HG02798 (cell line): Measurements from ENCODE around the gene EEF1AKMT2.
"Not testable (repeated sequence)": the region's sequence is repeated elsewhere in the genome, so short reads cannot be mapped to it uniquely, and the experiment has no call there.

Experiments used
- ATAC-seq: cut with Tn5 transposase; IDR thresholded peaks from one replicate; pipeline ENCODE4 v1.9.1; 2021; ENCODE audit warnings: mild to moderate bottlenecking; ENCODE audit not compliant: unreplicated experiment, poor library complexity

EEF1AKMT2 gene

GRCh38 chr10:124756156-124756903 is 35.4 kb downstream of the EEF1AKMT2 start:
- no peak for ATAC-seq

DNA sequence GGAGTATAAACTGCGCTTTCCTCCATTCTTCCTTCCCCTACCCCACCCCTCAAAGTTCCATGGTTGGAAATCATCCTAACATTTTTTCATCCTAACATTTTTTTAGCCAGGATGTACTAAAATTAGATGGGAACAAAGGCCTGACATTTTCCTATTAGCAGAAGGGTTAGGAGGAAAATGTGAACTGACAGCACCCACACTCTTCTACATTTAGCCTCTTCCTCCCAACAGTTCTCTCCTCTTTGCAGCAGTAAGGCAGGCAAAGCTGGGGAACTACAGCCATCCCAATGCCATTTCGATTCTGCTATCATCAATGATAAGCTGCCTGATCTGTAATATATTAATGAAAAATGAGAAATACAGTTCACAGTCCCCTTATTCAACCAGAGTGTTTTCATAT is 36.1 kb downstream of the EEF1AKMT2 start:
- ATAC-seq, result no peak

DNA sequence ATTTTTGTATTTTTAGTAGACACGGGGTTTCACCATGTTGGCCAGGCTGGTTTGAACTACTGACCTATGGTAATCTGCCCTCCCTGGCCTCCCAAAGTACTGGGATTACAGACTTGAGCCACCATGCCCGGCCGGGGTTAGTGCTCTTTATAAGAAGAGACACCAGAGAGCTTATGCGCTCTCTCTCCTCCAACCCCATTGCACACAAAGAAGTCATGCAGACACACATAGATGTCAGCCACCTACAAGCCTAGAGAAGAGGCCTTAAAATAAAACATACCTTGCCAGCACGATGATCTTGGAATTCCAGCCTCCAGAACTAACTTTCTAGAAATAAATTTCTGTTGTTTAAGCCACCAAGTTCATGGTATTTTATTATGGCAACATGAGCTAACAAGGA is 37.5 kb downstream of the EEF1AKMT2 start:
- ATAC-seq, result no peak

DNA sequence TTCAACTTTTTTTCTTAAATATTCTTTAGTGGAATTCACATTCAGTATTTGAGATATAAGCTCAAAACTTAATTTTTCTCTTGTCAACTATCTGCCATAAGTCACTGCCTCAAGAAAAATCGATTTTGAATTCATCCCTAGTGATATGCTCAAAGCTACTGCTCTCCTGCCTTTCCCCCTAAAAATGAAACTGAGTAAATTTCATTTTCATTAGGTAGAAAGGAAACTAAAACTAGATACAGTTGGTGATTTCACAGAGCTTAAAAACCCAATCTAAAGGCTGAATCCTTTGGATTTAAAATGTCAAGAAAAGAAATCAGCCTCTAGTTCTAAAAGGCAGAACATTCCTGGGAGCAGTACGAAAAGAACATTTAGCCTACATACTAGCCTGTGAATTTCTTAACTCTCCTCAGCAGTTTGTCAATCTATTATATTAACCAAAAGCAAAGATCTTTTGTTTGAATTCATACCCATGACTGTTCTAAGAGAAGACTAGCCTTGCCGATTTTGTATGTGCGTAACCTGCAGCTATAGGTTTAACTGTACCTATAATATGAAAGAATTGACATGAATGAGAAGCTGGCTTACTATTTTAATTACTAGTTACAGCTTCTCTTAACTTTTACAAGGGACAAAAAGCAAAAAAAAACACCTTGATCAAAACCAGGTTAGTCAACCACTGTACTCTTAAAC is 42.6 kb downstream of the EEF1AKMT2 start:
- no peak for ATAC-seq

DNA sequence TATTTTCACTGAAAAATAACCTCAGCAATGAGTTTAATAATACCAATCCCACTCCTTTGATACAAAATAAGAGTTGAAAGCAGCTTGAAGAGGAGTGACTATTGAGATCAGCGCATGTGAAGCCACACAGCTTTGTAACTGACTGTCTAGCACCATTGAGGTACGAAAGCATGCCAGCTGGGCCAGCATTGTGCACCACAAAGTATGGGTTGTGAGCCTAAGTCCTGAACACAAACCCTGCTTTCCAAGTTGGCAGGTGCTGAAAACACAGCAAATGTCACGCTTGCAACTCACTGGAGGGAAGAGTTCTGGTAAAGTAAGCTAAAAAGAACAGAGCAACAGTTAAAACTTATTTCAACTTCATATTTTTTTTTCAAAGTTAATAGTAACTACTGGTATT is 43.5 kb downstream of the EEF1AKMT2 start:
- ATAC-seq, result no peak

DNA sequence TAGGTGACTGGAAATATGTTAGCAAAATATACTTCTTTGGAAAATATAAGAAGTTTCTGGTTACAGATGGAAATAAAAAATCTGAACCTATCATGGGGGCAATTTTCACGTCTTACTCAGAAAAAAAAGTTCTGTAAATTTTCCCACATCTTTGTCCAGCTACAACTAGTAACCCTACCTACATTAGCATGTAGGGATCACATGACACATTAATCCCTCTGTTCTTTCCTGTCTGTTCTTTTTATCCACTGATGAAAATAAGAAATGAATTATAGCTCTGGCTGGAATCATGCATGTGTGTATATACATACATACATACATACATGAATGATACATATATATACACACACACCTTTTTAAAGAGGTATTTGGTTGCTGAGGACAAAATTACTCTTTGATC is 43.9 kb downstream of the EEF1AKMT2 start:
- ATAC-seq, result no peak

- no peak for ATAC-seq
These were observed 44.7 kb downstream of the EEF1AKMT2 start for GRCh38 chr10:124746992-124747391.

DNA sequence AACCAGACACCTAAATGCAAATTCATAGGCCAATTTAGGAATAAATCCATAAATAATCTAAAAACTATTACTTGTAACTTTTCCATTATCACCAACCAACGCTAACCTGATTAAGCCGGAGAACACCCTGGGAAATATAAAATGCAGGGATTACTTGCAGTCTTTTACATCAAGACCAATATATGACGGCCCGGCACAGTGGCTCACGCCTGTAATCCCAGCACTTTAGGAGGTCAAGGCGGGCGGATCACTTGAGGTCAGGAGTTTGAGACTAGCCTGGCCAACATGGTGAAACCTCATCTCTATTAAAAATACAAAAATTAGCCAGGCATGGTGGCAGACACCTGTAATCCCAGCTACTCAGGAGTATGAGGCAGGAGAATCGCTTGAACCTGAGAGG is 45.2 kb downstream of the EEF1AKMT2 start:
- ATAC-seq, result not testable (repeated sequence)

DNA sequence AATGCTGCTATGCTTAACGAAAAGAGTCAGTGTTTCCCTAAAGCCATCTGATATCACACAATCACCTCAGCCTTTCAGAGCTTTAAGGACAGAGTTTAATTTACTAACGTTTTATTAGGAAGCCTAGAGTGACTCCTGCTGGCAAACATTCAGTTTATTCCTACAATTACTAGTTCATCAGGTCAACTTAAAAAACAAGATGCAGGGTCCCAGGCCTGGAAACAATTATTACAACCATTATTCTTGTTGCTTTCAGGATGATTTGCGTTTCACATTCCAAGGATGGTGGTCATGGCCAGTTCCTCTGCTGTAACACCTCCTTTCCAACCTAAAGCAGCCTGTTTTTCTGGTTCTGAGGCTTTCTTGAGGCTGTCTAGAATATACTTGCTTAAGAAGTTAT is 46.0 kb downstream of the EEF1AKMT2 start:
- no peak for ATAC-seq

GRCh38 chr10:124745252-124745651 is 46.4 kb downstream of the EEF1AKMT2 start:
- no peak for ATAC-seq

DNA sequence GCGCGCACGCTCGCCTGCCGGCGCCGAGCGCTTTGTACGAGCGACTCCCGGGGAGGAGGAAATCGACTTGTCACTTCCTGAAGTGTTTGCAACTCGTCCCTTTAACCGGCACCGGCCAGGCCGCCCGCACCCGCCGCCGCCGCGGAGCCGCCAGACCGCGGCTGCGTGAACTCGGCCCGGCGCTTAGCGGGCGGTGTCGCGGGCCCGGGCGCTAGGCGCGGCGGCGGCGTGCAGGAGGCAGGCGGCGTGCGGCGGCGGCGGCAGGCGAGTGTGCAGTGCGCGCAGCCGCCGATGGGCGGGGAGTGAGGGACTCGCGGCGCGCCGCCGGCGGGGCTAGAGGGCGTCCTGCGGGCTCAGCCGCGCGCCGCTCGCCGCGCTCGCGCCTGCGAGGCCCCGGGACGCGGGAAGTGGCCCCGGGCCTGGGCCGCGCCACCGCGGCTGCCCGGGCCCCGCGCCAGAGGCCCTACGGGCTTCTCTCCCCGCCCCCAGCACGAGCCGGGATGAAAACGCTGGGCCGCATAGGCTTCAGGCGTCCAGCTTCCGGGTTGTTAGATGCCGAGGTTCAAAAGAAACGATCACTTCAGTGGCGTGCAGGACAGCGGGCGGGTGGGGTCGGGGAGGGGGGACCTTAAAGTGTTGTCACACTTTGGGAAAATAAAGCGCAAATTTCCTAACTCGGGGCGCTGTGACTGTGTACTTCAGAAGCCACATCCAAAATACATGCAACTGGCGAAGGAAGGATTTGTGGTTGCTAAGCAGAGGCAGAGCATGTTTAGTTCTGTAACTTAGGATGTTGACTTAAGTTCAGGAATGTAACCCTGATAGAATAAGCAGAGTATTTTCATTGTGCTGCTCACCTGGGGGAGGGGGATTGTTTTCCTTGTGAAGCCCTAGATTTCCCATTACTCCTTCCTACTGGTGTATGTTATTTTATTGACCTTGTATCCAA is 47.3 kb downstream of the EEF1AKMT2 start, which contains the start of gene FAM53B:
Gene FAM53B, minus strand, starts transcription at position 277 of the 949 bp plus-strand sequence. CDS start 37,665 bp downstream, outside the sequence.
- peak; percentile 80 for ATAC-seq

DNA sequence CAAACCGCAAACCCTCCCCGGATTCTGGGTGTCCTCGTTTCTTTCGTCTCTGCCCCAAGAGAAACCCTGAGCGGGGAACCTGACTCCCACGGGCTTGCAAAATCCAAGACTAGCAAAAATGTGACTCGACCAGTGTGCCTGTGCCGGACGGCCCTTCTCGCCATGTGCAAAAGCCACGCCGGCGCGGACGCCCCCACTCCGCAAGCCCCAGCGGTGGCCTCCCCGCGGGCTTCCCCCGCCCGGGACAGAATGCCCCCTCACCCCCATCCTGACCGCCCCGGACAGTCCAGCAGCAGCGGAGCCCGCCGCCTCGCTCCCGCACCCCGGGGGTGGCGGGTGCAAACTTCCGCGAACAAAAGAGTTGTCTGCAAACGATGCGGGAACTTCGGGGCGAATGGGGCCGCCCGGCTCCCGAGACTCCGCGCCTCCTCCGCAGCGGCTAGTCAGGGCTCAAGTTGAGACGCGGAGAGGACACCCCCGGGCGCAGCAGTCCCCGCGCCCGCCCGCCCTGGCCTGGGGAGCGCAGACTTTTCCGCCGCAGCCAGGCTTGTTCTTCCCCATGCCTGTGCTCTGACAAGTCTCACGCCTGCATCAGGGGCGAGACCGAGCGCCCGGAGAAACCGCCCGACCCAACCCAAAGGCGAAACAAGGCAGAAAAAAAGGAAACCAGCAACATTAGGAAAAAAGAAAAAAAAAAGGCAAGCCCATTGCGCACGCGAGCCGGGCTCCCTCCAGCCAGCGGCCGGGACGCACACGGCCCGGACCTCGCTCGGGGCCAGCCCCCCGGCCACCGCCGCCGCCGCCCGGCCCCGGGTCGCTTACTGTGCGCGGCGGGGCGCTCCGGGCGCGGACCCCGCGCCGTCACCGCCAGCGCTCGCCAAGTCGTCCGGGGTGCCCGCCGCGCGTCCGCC is 48.2 kb downstream of the EEF1AKMT2 start:
- no peak for ATAC-seq

GRCh38 chr10:124742413-124743190 is 49.1 kb downstream of the EEF1AKMT2 start:
- no peak for ATAC-seq

GRCh38 chr10:124741922-124742412 is 49.7 kb downstream of the EEF1AKMT2 start:
- no peak for ATAC-seq

GRCh38 chr10:124741281-124741921 is 50.3 kb downstream of the EEF1AKMT2 start:
- ATAC-seq, result peak; percentile 48

DNA sequence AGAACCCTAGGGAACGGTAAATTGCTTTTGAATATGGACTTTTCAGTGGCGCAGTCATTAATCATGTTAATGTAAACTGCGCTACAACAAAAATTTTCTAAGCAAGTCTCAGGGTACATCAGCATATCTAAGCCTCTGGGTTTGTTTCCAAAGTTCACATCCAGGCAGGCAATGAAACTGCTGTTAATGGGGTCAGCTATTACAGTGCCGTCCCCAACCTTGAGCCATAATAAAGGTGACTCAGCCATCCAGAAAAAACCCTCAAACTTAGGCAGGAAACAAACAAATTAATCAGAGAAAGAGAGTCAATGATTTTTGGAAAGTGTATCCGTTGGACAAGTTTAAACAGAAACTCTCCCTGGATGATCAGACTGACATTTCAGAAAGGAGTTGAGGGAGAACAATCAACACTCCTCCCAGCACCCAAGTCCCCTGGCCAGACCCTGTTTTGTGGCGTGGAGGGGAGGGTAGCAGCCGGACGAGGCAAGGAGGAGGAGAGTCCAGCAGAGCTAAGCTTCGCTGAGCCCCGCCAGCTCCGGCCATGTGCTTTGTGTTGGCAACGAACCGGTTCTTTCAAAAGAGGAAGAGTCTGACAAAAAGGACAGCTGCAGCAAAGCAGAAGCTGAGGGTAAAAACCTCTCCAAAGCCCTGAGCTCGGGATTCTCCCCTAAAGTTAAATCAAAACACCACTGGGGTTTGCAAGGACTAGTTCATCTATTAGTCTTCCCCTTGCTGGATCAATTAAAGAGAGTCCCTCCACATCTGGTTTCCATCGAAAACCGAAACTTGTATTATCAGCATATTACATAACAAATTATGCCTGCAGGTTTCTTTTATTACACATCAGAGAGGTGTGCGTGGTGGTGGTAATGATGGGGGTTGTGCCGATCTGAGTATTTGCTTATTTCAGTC is 51.1 kb downstream of the EEF1AKMT2 start:
- ATAC-seq, result peak; percentile 11

DNA sequence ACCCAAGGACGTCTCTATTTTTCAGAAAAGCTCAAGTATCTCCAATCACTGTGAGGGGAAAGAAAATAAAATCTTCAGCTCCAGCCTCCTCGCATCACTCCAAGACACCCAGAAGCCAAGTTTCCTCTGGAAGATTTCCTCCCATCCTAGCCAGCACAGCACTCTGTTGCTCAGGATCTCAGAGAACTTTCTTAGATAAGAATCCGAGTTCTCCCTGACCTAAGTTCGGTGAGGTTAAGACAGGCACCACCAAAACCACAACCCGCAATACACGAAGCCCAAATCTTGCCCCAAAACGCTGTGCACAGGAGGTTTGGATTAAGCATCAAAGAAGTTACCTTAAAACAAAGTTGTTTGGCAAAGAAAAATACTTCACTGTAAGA is 51.7 kb downstream of the EEF1AKMT2 start:
- ATAC-seq, result no peak
